ENCODE results near the gene BLMH. TPM values are rescaled to one million over a fixed set of nuclear protein-coding genes. Genes with fewer than 3 reads are reported as not detected.

BLMH gene
- total and polyA plus RNA-seq, 2 donors (not counting 3 experiments of a cell fraction or from before 2014, with no cell fraction given), result 24.6 to 65.8 TPM

GRCh38 chr17:30333503-30334360 is 42.0 kb upstream of the BLMH start, which contains the start of gene TMIGD1:
TSS of gene TMIGD1 (minus strand) at chr17:30334057. CDS start at chr17:30332133, 1,924 bp downstream.
- Histone ChIP-seq H4K20me1 (replicated peaks; ENCODE audit: control insufficient read depth, extremely low read depth, insufficient read depth, low read length) (no peaks in the 10 kb centered on the region), H3K27ac (ENCODE audit: insufficient read depth, low read depth, low read length) (no peak within 1 kb of the TSS), H3K79me2 (ENCODE audit: control insufficient read depth, insufficient read depth, low read length) (no peaks in the 10 kb centered on the region), H3K9ac (replicated peaks; ENCODE audit: extremely low read depth, insufficient read depth, low read length) (no peak within 1 kb of the TSS), H3K36me3 (ENCODE audit: control insufficient read depth in 2 of 2, extremely low read depth in 1 of 2, insufficient read depth in 2 of 2, low read length in 2 of 2) (no peaks in the 10 kb centered on the region), H3K4me3 (replicated peaks in 1 of 3; ENCODE audit: insufficient read depth in 1 of 3, low read depth in 1 of 3, low read length in 3 of 3) (no peak within 1 kb of the TSS), H2AFZ (ENCODE audit: low read depth, low read length) (no peak within 1 kb of the TSS), H3K9me3 (replicated peaks; ENCODE audit: control insufficient read depth, insufficient read depth, low read length) (no peaks in the 10 kb centered on the region), H3K4me1 (ENCODE audit: control insufficient read depth, extremely low read depth, insufficient read depth, low read length) (no peaks in the 10 kb centered on the region), H3K9me1 (replicated peaks; ENCODE audit: control insufficient read depth, extremely low read depth, insufficient read depth, low read length) (no peaks in the 10 kb centered on the region), H3K27me3 (ENCODE audit: control insufficient read depth in 2 of 2, insufficient read depth in 2 of 2, low read length in 2 of 2) (peaks cover 0 to 2% of the 10 kb centered on the region in 2 experiments), H3K4me2 (ENCODE audit: insufficient read depth, low read length) (no peak within 1 kb of the TSS)
- no TSS peak for BruUV-seq (replicated peaks)
- intact Hi-C loops (cut with micrococcal nuclease) (no loop called here), dilution Hi-C loops (cut with MboI; ENCODE audit: extremely low pct_ligation_motif_present, low sequenced_read_pairs) (no loop called here)
- ChIA-PET CTCF (interaction anchor here (1.1 to 2.9 kb wide), 7 partner anchors 8 to 240 kb away, joined by 3 to 93 read pairs (median 4); no protein-coding TSS in a partner anchor), POLR2A (interaction anchor here (0.5 kb wide), 1 partner anchor 194 kb away, joined by 14 read pairs; no protein-coding TSS in a partner anchor)
- TF ChIP-seq POLR2A (IDR thresholded peaks at IDR 0.05; ENCODE audit: low read depth, low read length), result no peak
- TF ChIP-seq MYC (IDR thresholded peaks at IDR 0.05; ENCODE audit: low read depth, low read length), result no peak
- TF ChIP-seq FOS (IDR thresholded peaks at IDR 0.05; ENCODE audit: borderline replicate concordance, insufficient read depth, low read length), result no peak
- TF ChIP-seq EZH2 (IDR thresholded peaks at IDR 0.05; ENCODE audit: borderline replicate concordance, low read depth, low read length, severe bottlenecking), result no peak
- TF ChIP-seq POLR2AphosphoS5 (IDR thresholded peaks at IDR 0.05; ENCODE audit: insufficient read depth, low read depth, low read length), result no peak
- TF ChIP-seq, protein P1, sequence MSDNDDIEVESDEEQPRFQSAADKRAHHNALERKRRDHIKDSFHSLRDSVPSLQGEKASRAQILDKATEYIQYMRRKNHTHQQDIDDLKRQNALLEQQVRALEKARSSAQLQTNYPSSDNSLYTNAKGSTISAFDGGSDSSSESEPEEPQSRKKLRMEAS (IDR thresholded peaks at IDR 0.05; ENCODE audit: insufficient read depth, insufficient read length), result no peak
- TF ChIP-seq GATA2 (IDR thresholded peaks at IDR 0.05; ENCODE audit: insufficient read depth, insufficient read length, low read depth, low read length), result no peak
- TF ChIP-seq JUN (IDR thresholded peaks at IDR 0.05; ENCODE audit: borderline replicate concordance, insufficient read depth, insufficient read length, low read depth), result no peak
- TF ChIP-seq CTCF (IDR thresholded peaks at IDR 0.05; ENCODE audit: extremely low read depth in 1 of 2, insufficient read depth in 1 of 2, low read depth in 1 of 2, low read length in 2 of 2), result no peak
- no peak for FAIRE-seq
- DNase-seq (ENCODE audit: low read depth, low spot score), result no peak

All from endothelial cell of umbilical vein (primary cell).